Esophagus muscularis mucosa (tissue), 4 donors: ENCODE measurements around the gene FKBP9. TPM values are rescaled to one million over a fixed set of nuclear protein-coding genes. Genes with fewer than 3 reads are reported as not detected.
A peak's percentile ranks its signal among the peaks of the same experiment; 100 is the strongest.

ENCODE experiments used
- DNase-seq: peaks from one replicate; pipeline ENCODE4 v3.0.0-alpha.2; 2017; ENCODE audit errors: extremely low spot score
- H3K27ac ChIP-seq, 4 donors: fragments of 200-600 bp; sonication (generic); replicated peaks in 1 of 4; 1 replicate in 3 of 4; 2 replicates in 1 of 4; pipeline ENCODE4 v1.5.1; 2016 to 2019; ENCODE audit warnings: mild to moderate bottlenecking in 1 of 4
- H3K27me3 ChIP-seq, 4 donors: fragments of 200-600 bp; sonication (generic); one replicate each; pipeline versions ENCODE4 v1.5.1 to v1.6.0; 2016 to 2019
- H3K36me3 ChIP-seq, 4 donors: fragments of 200-600 bp; sonication (generic); one replicate each; pipeline ENCODE4 v1.5.1; 2016 to 2019
- H3K4me1 ChIP-seq, 4 donors: fragments of 200-600 bp; sonication (generic); one replicate each; pipeline ENCODE4 v1.5.1; 2016 to 2019
- H3K4me3 ChIP-seq, 4 donors: fragments of 200-600 bp; sonication (generic); 1 replicate in 2 of 4; 2 replicates in 2 of 4; pipeline ENCODE4 v1.5.1; 2016 to 2019; ENCODE audit warnings: mild to moderate bottlenecking in 4 of 4, moderate library complexity in 1 of 4
- H3K9me3 ChIP-seq, 4 donors: fragments of 200-600 bp; sonication (generic); 1 replicate in 3 of 4; 2 replicates in 1 of 4; pipeline ENCODE4 v1.5.1; 2016 to 2019
- EP300 ChIP-seq: sonication (generic); formaldehyde crosslinking; IDR thresholded peaks from one replicate; pipeline ENCODE4 v1.6.1; 2017; ENCODE audit warnings: antibody characterized with exemption
- POLR2A ChIP-seq: fragments of 450-650 bp; IDR thresholded peaks from one replicate; pipeline ENCODE4 v1.6.1; 2017; ENCODE audit warnings: antibody characterized with exemption, moderate library complexity, mild to moderate bottlenecking, low read depth
- POLR2AphosphoS5 ChIP-seq, 2 donors: sonication (generic); formaldehyde crosslinking; IDR thresholded peaks; one replicate each; pipeline ENCODE4 v1.6.1; 2017; ENCODE audit warnings: antibody characterized with exemption in 2 of 2
- WGBS: methylation state at CpG from one replicate; pipeline ENCODE4 v1.1.5; 2018; 5-methylcytosine and 5-hydroxymethylcytosine counted together
- intact Hi-C: fragments of 100-400 bp; cut with DNase I; formaldehyde crosslinking; loops from one replicate; pipeline ENCODE4 v1.15.1; 2023
- total RNA-seq, 4 donors: library from RNA; depleted of rRNA; stranded (reverse); fragments of >200 nt; gene quantifications; one replicate each; pipeline versions ENCODE4 v1.1.0 to v1.2.1, GENCODE V29; 2016
- TF ChIP-seq, protein P1 (sequence below), 3 experiments: fragments of 200-600 bp in 2 of 3; fragments of 450-650 bp in 1 of 3; sonication (generic) in 2 of 3; IDR thresholded peaks; one replicate each; pipeline ENCODE4 v1.5.1; 2017 to 2019; ENCODE audit warnings: antibody characterized with exemption in 3 of 3, mild to moderate bottlenecking in 2 of 3, moderate library complexity in 1 of 3

FKBP9 gene
- total RNA-seq, 4 donors from 2014 or later, result 119 to 123 (median 122) TPM

DNA sequence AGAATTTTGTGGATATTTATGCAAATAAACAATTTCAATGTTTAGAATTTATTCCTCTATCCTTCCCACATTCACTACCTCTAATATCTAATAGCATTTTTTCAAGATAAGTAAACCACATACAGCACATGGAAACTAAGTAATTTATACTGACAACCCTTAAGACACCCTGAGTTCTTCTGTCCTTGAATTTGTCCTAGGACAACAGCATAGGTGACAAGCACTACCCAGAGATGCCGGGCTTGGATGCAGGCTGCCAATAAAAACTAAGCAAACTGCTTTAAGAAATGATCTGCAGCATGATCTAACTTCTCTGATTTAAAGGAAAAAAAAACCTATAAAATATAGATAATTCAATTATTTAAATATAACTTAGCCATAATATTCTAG, 82.7 kb downstream of the FKBP9 start:
- Histone ChIP-seq H3K4me1 (peaks cover 35 to 72% (median 60%) of the 10 kb centered on the region in 4 donors), H3K27ac (peak overlapping the region; percentile 54 to 71 (median 66)), H3K9me3 (no peaks in the 10 kb centered on the region), H3K27me3 (no peaks in the 10 kb centered on the region), H3K36me3 (no peaks in the 10 kb centered on the region), H3K4me3 (peak overlapping the region; percentile 42 to 58 (median 53))
- DNase-seq, result no peak
- TF ChIP-seq EP300 (no peak), POLR2AphosphoS5 (IDR thresholded peaks at IDR 0.05) (no peak), POLR2A (no peak)
- TF ChIP-seq, protein P1, sequence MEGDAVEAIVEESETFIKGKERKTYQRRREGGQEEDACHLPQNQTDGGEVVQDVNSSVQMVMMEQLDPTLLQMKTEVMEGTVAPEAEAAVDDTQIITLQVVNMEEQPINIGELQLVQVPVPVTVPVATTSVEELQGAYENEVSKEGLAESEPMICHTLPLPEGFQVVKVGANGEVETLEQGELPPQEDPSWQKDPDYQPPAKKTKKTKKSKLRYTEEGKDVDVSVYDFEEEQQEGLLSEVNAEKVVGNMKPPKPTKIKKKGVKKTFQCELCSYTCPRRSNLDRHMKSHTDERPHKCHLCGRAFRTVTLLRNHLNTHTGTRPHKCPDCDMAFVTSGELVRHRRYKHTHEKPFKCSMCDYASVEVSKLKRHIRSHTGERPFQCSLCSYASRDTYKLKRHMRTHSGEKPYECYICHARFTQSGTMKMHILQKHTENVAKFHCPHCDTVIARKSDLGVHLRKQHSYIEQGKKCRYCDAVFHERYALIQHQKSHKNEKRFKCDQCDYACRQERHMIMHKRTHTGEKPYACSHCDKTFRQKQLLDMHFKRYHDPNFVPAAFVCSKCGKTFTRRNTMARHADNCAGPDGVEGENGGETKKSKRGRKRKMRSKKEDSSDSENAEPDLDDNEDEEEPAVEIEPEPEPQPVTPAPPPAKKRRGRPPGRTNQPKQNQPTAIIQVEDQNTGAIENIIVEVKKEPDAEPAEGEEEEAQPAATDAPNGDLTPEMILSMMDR (IDR thresholded peaks at IDR 0.05), result no peak
- intact Hi-C loops, result no loop called here
- 55% methylated on average over 1 of the region's 1 CpG for WGBS

GRCh38 chr7:33040803-33041516, 83.7 kb downstream of the FKBP9 start:
- Histone ChIP-seq H3K4me3 (peak overlapping the region; percentile 17 to 58 (median 49)), H3K9me3 (no peaks in the 10 kb centered on the region), H3K27me3 (no peaks in the 10 kb centered on the region), H3K36me3 (no peaks in the 10 kb centered on the region), H3K4me1 (peaks cover 35 to 82% (median 69%) of the 10 kb centered on the region in 4 donors), H3K27ac (peak overlapping the region; percentile 54 to 71 (median 66))
- DNase-seq, result no peak
- 58% methylated on average over 9 of the region's 9 CpGs for WGBS
- intact Hi-C loops, result no loop called here
- TF ChIP-seq EP300, result no peak
- peak; percentile 40 to 53 for TF ChIP-seq POLR2AphosphoS5 (IDR thresholded peaks at IDR 0.05)

DNA sequence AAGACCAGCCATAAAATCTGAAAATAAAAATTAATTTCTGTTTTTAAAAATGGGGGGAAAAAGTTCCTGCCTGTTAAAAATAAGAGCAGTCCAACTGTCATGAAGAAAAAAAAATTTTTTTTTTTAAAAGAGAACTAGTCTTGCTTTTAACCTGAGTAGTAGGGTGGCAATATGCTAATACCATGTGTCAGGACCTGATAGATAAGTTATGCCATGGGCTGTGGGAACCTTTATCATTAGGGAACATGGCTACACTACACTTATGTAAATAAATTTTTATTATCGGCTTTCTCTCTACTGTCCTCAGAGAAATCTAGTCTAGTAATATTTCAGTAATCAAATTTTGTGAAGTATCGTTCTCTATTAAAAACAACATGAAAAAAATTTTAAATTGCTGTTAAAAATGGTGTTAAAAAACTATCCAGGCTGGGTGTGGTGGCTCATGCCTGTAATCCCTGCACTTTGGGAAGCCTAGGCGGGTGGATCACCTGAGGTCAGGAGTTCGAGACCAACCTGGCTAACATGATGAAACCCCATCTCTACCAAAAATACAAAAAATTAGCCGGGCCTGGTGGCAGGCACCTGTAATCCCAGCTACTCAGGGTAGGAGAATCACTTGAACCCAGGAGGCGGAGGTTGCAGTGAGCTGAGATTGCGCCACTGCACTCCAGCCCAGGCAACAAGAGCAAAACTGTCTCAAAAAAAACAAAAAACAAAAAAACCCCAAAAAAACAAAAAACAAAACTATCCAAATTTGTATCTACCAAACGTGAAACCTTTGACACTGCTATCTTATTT, 84.6 kb downstream of the FKBP9 start:
- peak overlapping the region in 3 of 4 donors; percentile 54 to 71 (median 70) for H3K27ac ChIP-seq
- H3K9me3 ChIP-seq, result no peaks in the 10 kb centered on the region
- no peaks in the 10 kb centered on the region for H3K27me3 ChIP-seq
- peaks cover 35 to 87% (median 74%) of the 10 kb centered on the region in 4 donors for H3K4me1 ChIP-seq
- WGBS, result 91% methylated on average over 8 of the region's 8 CpGs
- DNase-seq, result no peak
- intact Hi-C loops, result no loop called here
- H3K4me3 ChIP-seq, result no peak overlapping the region
- TF ChIP-seq EP300, result no peak
- TF ChIP-seq POLR2A, result no peak
- no peak for TF ChIP-seq POLR2AphosphoS5 (IDR thresholded peaks at IDR 0.05)
- TF ChIP-seq, protein P1 (IDR thresholded peaks at IDR 0.05), result no peak
- no peaks in the 10 kb centered on the region for H3K36me3 ChIP-seq

DNA sequence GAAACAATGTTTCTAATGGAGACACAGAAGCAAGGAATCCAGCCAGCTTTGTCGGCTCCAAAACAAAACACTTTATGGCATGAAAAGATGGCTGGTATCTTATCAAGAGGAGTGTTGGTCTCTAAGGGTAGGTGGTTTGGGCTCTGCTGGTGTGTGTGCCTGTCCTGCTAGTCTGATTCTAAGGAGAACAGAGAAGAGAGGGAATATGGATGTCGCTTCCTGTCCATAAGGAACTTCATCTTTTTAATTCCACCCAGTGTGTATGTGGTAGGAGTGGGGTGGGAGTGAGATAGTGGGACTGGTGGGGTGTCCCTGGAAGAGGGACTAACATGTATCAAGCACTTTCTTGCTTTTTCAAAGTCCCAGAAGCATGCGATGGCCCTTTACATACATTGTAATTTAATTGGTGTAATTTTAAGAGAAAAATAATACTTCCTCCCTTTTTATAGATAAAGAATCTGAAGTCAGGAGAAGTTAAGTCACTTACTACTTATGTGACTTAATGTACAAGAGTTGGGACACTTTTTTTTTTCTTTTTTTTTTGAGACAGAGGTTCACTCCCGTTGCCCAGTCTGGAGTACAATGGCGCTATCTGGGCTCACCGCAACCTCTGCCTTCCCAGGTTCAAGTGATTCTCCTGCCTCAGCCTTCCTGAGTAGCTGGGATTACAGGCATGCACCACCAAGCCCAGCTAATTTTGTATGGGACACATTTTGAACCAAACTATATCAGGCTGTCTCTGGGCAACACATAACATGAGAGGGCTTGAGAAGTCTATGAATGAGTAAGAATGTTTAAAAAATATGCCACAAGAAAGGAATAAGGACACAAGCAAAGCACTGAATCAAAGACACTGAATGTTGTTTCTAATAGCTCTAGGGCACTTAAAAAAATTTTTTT, 86.5 kb downstream of the FKBP9 start:
- Histone ChIP-seq H3K27ac (peak overlapping the region; percentile 46 to 60 (median 55)), H3K27me3 (no peaks in the 10 kb centered on the region), H3K4me3 (no peak overlapping the region), H3K36me3 (no peaks in the 10 kb centered on the region), H3K9me3 (no peaks in the 10 kb centered on the region), H3K4me1 (peaks cover 34 to 76% (median 62%) of the 10 kb centered on the region in 4 donors)
- DNase-seq, result no peak
- intact Hi-C loops, result no loop called here
- no peak for TF ChIP-seq POLR2AphosphoS5 (IDR thresholded peaks at IDR 0.05)
- TF ChIP-seq, protein P1 (IDR thresholded peaks at IDR 0.05), result no peak
- 85% methylated on average over 6 of the region's 6 CpGs for WGBS

- Histone ChIP-seq H3K27me3 (no peaks in the 10 kb centered on the region), H3K36me3 (no peaks in the 10 kb centered on the region), H3K27ac (peak overlapping the region; percentile 46 to 60 (median 55)), H3K4me1 (peaks cover 29 to 78% (median 64%) of the 10 kb centered on the region in 4 donors), H3K4me3 (no peak overlapping the region), H3K9me3 (no peaks in the 10 kb centered on the region)
- no peak for DNase-seq
- 71% methylated on average over 3 of the region's 3 CpGs for WGBS
- no peak for TF ChIP-seq POLR2AphosphoS5 (IDR thresholded peaks at IDR 0.05)
- TF ChIP-seq, protein P1 (IDR thresholded peaks at IDR 0.05), result peak in 1 of 3 experiments; percentile 19
- no peak for TF ChIP-seq POLR2A
- intact Hi-C loops, result no loop called here
Observed at GRCh38 chr7:33044401-33044718, 87.1 kb downstream of the FKBP9 start.
